PC-9 (cell line): Measurements from ENCODE around the gene ALDH2. TPM values are rescaled to one million over a fixed set of nuclear protein-coding genes. Genes with fewer than 3 reads are reported as not detected.

Experiments used
- BruUV-seq: library from RNA; stranded (reverse); fragments of 400-500 nt; replicated peaks from 2 replicates; lab custom pipeline; 2021; lab: Mats Ljungman, UMichigan
- CTCF ChIA-PET: fragments of 300-600 bp; sonication (Branson Sonifier 250); formaldehyde crosslinking; loops from one replicate; lab custom pipeline; 2022; ENCODE audit warnings: antibody characterized with exemption; lab: Charles Lee
- POLR2A ChIA-PET: fragments of 300-600 bp; sonication (Branson Sonifier 250); formaldehyde crosslinking; loops from one replicate; lab custom pipeline; 2022; ENCODE audit warnings: antibody characterized with exemption; ENCODE audit not compliant: unreplicated experiment; lab: Charles Lee
- DNase-seq, 2 experiments: peaks; one replicate each; pipeline versions ENCODE4 v3.0.0 to v3.0.0-alpha.2; 2015 to 2022; ENCODE audit warnings: mixed read lengths in 1 of 2
- H2AFZ ChIP-seq: fragments of 200-600 bp; sonication (generic); 2 replicates; pipeline ENCODE4 v1.8.1; 2017; ENCODE audit warnings: antibody characterized with exemption
- H3F3A ChIP-seq: fragments of 200-600 bp; sonication (generic); 2 replicates; pipeline ENCODE4 v1.8.1; 2017; ENCODE audit warnings: antibody characterized with exemption, mild to moderate bottlenecking, low read depth; ENCODE audit not compliant: insufficient read depth
- H3K27ac ChIP-seq: fragments of 200-600 bp; sonication (generic); 2 replicates; pipeline ENCODE4 v1.6.1; 2016; ENCODE audit warnings: mixed run types
- H3K27me3 ChIP-seq: fragments of 200-600 bp; sonication (generic); 2 replicates; pipeline ENCODE4 v1.6.1; 2016; ENCODE audit warnings: low read depth, mixed run types; ENCODE audit not compliant: insufficient read depth
- H3K36me3 ChIP-seq: fragments of 200-600 bp; sonication (generic); 2 replicates; pipeline ENCODE4 v1.6.1; 2016; ENCODE audit warnings: low read depth, mixed run types
- H3K4me1 ChIP-seq: fragments of 200-600 bp; sonication (generic); replicated peaks from 2 replicates; pipeline ENCODE4 v1.6.1; 2016; ENCODE audit warnings: mixed run types; ENCODE audit not compliant: insufficient read depth
- H3K4me2 ChIP-seq: fragments of 200-600 bp; sonication (generic); 2 replicates; pipeline ENCODE4 v1.6.1; 2017; ENCODE audit warnings: mixed run types
- H3K4me3 ChIP-seq: fragments of 200-600 bp; sonication (generic); 2 replicates; pipeline ENCODE4 v1.6.1; 2016; ENCODE audit warnings: mixed run types
- H3K79me2 ChIP-seq: fragments of 200-600 bp; sonication (generic); 2 replicates; pipeline ENCODE4 v1.6.1; 2017; ENCODE audit warnings: low read depth, mixed run types
- H3K9me2 ChIP-seq: fragments of 200-600 bp; sonication (generic); 2 replicates; pipeline ENCODE4 v1.8.1; 2017; ENCODE audit warnings: mild to moderate bottlenecking; ENCODE audit not compliant: insufficient read depth
- H3K9me3 ChIP-seq: fragments of 200-600 bp; sonication (generic); 2 replicates; pipeline ENCODE4 v1.8.1; 2016; ENCODE audit warnings: low read depth; ENCODE audit not compliant: insufficient read depth
- H4K20me1 ChIP-seq: fragments of 200-600 bp; sonication (generic); 2 replicates; pipeline ENCODE4 v1.8.1; 2017; ENCODE audit not compliant: insufficient read depth
- CTCF ChIP-seq: fragments of 200-600 bp; sonication (generic); conservative IDR thresholded peaks from 2 replicates; pipeline ENCODE4 v1.6.1; 2017; ENCODE audit warnings: mixed run types, antibody characterized with exemption, mild to moderate bottlenecking, moderate library complexity
- EZH2 ChIP-seq: fragments of 200-600 bp; sonication (generic); IDR thresholded peaks from 2 replicates; pipeline ENCODE4 v1.8.0; 2017; ENCODE audit warnings: antibody characterized with exemption, low read depth
- intact Hi-C: fragments of 100-400 bp; cut with micrococcal nuclease; formaldehyde crosslinking; loops from one replicate; pipeline ENCODE4 v1.10.0; 2022; ENCODE audit not compliant: unreplicated experiment
- total RNA-seq: library from RNA; stranded (reverse); gene quantifications from 2 replicates; pipeline ENCODE4 v1.2.3, GENCODE V29; 2021

The ALDH2 gene
- total RNA-seq, 1 experiment from 2014 or later: 38.9 TPM

GRCh38 chr12:111792155-111792855, 25.6 kb downstream of the ALDH2 start:
- intact Hi-C loops: no loop called here
- Histone ChIP-seq H3K4me1 (no peaks in the 10 kb centered on the region), H3K9me2 (no peaks in the 10 kb centered on the region), H2AFZ (no peak overlapping the region), H3K79me2 (no peaks in the 10 kb centered on the region), H3K4me3 (no peak overlapping the region), H3K9me3 (no peaks in the 10 kb centered on the region), H3K27me3 (no peaks in the 10 kb centered on the region), H3F3A (no peaks in the 10 kb centered on the region), H3K27ac (no peak overlapping the region), H4K20me1 (no peaks in the 10 kb centered on the region), H3K4me2 (no peak overlapping the region), H3K36me3 (no peaks in the 10 kb centered on the region)
- BruUV-seq: no TSS peak
- TF ChIP-seq EZH2: no peak
- no peak for TF ChIP-seq CTCF
- POLR2A ChIA-PET: no interaction called here
- DNase-seq: no peak
- CTCF ChIA-PET: no interaction called here

- Histone ChIP-seq H3K9me2 (no peaks in the 10 kb centered on the region), H4K20me1 (no peaks in the 10 kb centered on the region), H3K4me3 (no peak overlapping the region), H3K79me2 (no peaks in the 10 kb centered on the region), H3K9me3 (no peaks in the 10 kb centered on the region), H2AFZ (no peak overlapping the region), H3K27me3 (no peaks in the 10 kb centered on the region), H3K36me3 (no peaks in the 10 kb centered on the region), H3K4me2 (no peak overlapping the region), H3K4me1 (no peaks in the 10 kb centered on the region), H3K27ac (no peak overlapping the region), H3F3A (no peaks in the 10 kb centered on the region)
- ChIA-PET POLR2A (no interaction called here), CTCF (interaction anchor here (0.5 kb wide), 1 partner anchor 30 kb away, joined by 7 read pairs; no protein-coding TSS in a partner anchor)
- DNase-seq: no peak
- TF ChIP-seq EZH2: no peak
- TF ChIP-seq CTCF: no peak
- intact Hi-C loops: no loop called here
- BruUV-seq: no TSS peak
Observed at GRCh38 chr12:111792856-111793235, 26.1 kb downstream of the ALDH2 start.

GRCh38 chr12:111798182-111798581, 31.4 kb downstream of the ALDH2 start:
- DNase-seq: no peak
- ChIA-PET CTCF (no interaction called here), POLR2A (no interaction called here)
- no peak overlapping the region for H3K4me3 ChIP-seq
- H3K4me2 ChIP-seq: no peak overlapping the region
- H2AFZ ChIP-seq: no peak overlapping the region
- no peaks in the 10 kb centered on the region for H3K9me2 ChIP-seq
- no peaks in the 10 kb centered on the region for H3F3A ChIP-seq
- no peak overlapping the region for H3K27ac ChIP-seq
- intact Hi-C loops: no loop called here
- H4K20me1 ChIP-seq: no peaks in the 10 kb centered on the region
- no peak for TF ChIP-seq CTCF
- no peak for TF ChIP-seq EZH2
- H3K36me3 ChIP-seq: no peaks in the 10 kb centered on the region
- H3K79me2 ChIP-seq: no peaks in the 10 kb centered on the region
- no peaks in the 10 kb centered on the region for H3K4me1 ChIP-seq
- BruUV-seq: no TSS peak
- H3K9me3 ChIP-seq: no peaks in the 10 kb centered on the region
- H3K27me3 ChIP-seq: no peaks in the 10 kb centered on the region
